HG02852 (cell line): ENCODE measurements around the gene TAGLN3.

Experiments
- ATAC-seq: cut with Tn5 transposase; IDR thresholded peaks from one replicate; pipeline ENCODE4 v1.9.1; 2021; ENCODE audit warnings: mild to moderate bottlenecking, moderate library complexity; ENCODE audit not compliant: unreplicated experiment

Gene TAGLN3

GRCh38 chr3:111976254-111976653, 22.5 kb upstream of the TAGLN3 start:
- no peak for ATAC-seq

GRCh38 chr3:111978583-111979433, 19.9 kb upstream of the TAGLN3 start, which contains the start of gene ABHD10:
ABHD10 (plus strand) TSS chr3:111979026; CDS start chr3:111979062, 36 bp downstream.
- peak; percentile 94 for ATAC-seq

- ATAC-seq: peak; percentile 47
Observed at GRCh38 chr3:111979434-111980038, 19.2 kb upstream of the TAGLN3 start.

- no peak for ATAC-seq
Observed at GRCh38 chr3:111980716-111981456, 17.8 kb upstream of the TAGLN3 start.

- no peak for ATAC-seq
Observed at GRCh38 chr3:111981457-111981763, 17.3 kb upstream of the TAGLN3 start.

GRCh38 chr3:111984636-111985298, 14.0 kb upstream of the TAGLN3 start:
- ATAC-seq: no peak

- no peak for ATAC-seq
Observed at GRCh38 chr3:111986800-111987199, 11.9 kb upstream of the TAGLN3 start.

- ATAC-seq: peak; percentile 95
Observed at GRCh38 chr3:111989061-111989678, 9.6 kb upstream of the TAGLN3 start.

GRCh38 chr3:111993038-111993437, 5.7 kb upstream of the TAGLN3 start:
- no peak for ATAC-seq

GRCh38 chr3:111999484-112000324, 982 bp downstream of the TAGLN3 start:
- peak; percentile 1 for ATAC-seq

- ATAC-seq: no peak
Observed at GRCh38 chr3:112000367-112000771, 1.6 kb downstream of the TAGLN3 start.

GRCh38 chr3:112000966-112001365, 2.2 kb downstream of the TAGLN3 start:
- ATAC-seq: no peak

GRCh38 chr3:112001526-112001925, 2.8 kb downstream of the TAGLN3 start:
- ATAC-seq: no peak

- ATAC-seq: no peak
Observed at GRCh38 chr3:112002096-112002971, 3.6 kb downstream of the TAGLN3 start.

GRCh38 chr3:112003321-112004080, 4.8 kb downstream of the TAGLN3 start:
- no peak for ATAC-seq

- ATAC-seq: no peak
Observed at GRCh38 chr3:112004187-112004586, 5.5 kb downstream of the TAGLN3 start.

GRCh38 chr3:112004669-112005068, 5.9 kb downstream of the TAGLN3 start:
- no peak for ATAC-seq

- no peak for ATAC-seq
Observed at GRCh38 chr3:112005091-112005672, 6.5 kb downstream of the TAGLN3 start.
